ENCODE measurements around the gene CAMTA2. TPM values are rescaled to one million over a fixed set of nuclear protein-coding genes. Genes with fewer than 3 reads are reported as not detected.
"Not testable (repeated sequence)": the region's sequence is repeated elsewhere in the genome, so short reads cannot be mapped to it uniquely, and the experiment has no call there.

CAMTA2 gene
- total RNA-seq, 2 experiments from 2014 or later: 9.7 to 44.3 TPM

- POLR2A ChIA-PET: no interaction called here
- Histone ChIP-seq H3K79me2 (ENCODE audit: insufficient read depth, low read depth, low read length) (no peaks in the 10 kb centered on the region), H3K27ac (ENCODE audit: low read depth, low read length, poor library complexity, severe bottlenecking) (no peak overlapping the region), H3K4me3 (ENCODE audit: low read depth, low read length, poor library complexity, severe bottlenecking) (no peak overlapping the region), H3K4me1 (ENCODE audit: insufficient read depth, low read length, poor library complexity, severe bottlenecking) (peaks cover 38% of the 10 kb centered on the region), H3K9me2 (ENCODE audit: insufficient read depth, low read length) (no peaks in the 10 kb centered on the region), H2AFZ (ENCODE audit: low read length) (no peak overlapping the region), H4K20me1 (ENCODE audit: insufficient read depth, low read length) (no peaks in the 10 kb centered on the region), H3K36me3 (ENCODE audit: insufficient read depth, low read length) (no peaks in the 10 kb centered on the region), H3K4me2 (ENCODE audit: low read length) (no peak overlapping the region), H3K9me3 (ENCODE audit: low read length) (no peaks in the 10 kb centered on the region)
- intact Hi-C loops (cut with micrococcal nuclease; ENCODE audit: unreplicated experiment): loop anchor here (5.0 kb wide), 1 partner anchor 46 kb away; the partner anchor contains the start of gene CAMTA2
- no peak for DNase-seq (ENCODE audit: low spot score)
- BruUV-seq (replicated peaks): no TSS peak
- CTCF ChIA-PET (ENCODE audit: unreplicated experiment): no interaction called here
- TF ChIP-seq EZH2phosphoT487 (IDR thresholded peaks at IDR 0.05; ENCODE audit: borderline replicate concordance, low read depth, low read length) (no peak), CTCF (conservative IDR thresholded peaks at IDR 0.05; ENCODE audit: low read length) (no peak)
Observed at GRCh38 chr17:5032865-5033264, 45.4 kb upstream of the CAMTA2 start.

- Histone ChIP-seq H3K4me1 (ENCODE audit: insufficient read depth, low read length, poor library complexity, severe bottlenecking) (peaks cover 38% of the 10 kb centered on the region), H2AFZ (ENCODE audit: low read length) (peak overlapping the region; percentile 90; the same call in 1 of the 2 replicates), H3K79me2 (ENCODE audit: insufficient read depth, low read depth, low read length) (no peaks in the 10 kb centered on the region), H3K9me3 (ENCODE audit: low read length) (no peaks in the 10 kb centered on the region), H3K4me3 (ENCODE audit: low read depth, low read length, poor library complexity, severe bottlenecking) (peak overlapping the region; percentile 64), H3K27ac (ENCODE audit: low read depth, low read length, poor library complexity, severe bottlenecking) (peak overlapping the region; percentile 43), H3K36me3 (ENCODE audit: insufficient read depth, low read length) (no peaks in the 10 kb centered on the region), H3K4me2 (ENCODE audit: low read length) (peak overlapping the region; percentile 98), H3K9me2 (ENCODE audit: insufficient read depth, low read length) (no peaks in the 10 kb centered on the region), H4K20me1 (ENCODE audit: insufficient read depth, low read length) (no peaks in the 10 kb centered on the region)
- intact Hi-C loops (cut with micrococcal nuclease; ENCODE audit: unreplicated experiment): loop anchor here (1.0 to 5.0 kb wide), 2 partner anchors 31 to 44 kb away; partner anchors contain the start of gene CAMTA2
- BruUV-seq (replicated peaks): no TSS peak
- no peak for TF ChIP-seq EZH2phosphoT487 (IDR thresholded peaks at IDR 0.05; ENCODE audit: borderline replicate concordance, low read depth, low read length)
- peak; percentile 72 for TF ChIP-seq CTCF (conservative IDR thresholded peaks at IDR 0.05; ENCODE audit: low read length)
- DNase-seq (ENCODE audit: low spot score): peak; percentile 91
- CTCF ChIA-PET (ENCODE audit: unreplicated experiment): interaction anchor here (1.0 to 1.5 kb wide), 3 partner anchors 18 to 79 kb away, joined by 3 to 5 read pairs (median 3); no protein-coding TSS in a partner anchor
- POLR2A ChIA-PET: interaction anchor here (0.9 to 1.6 kb wide), 3 partner anchors 14 to 66 kb away, joined by 3 to 6 read pairs (median 4); no protein-coding TSS in a partner anchor
Observed at GRCh38 chr17:5031365-5032082, 44.0 kb upstream of the CAMTA2 start.

GRCh38 chr17:5030168-5030567 is 42.7 kb upstream of the CAMTA2 start:
- BruUV-seq (replicated peaks): not testable (repeated sequence)
- intact Hi-C loops (cut with micrococcal nuclease; ENCODE audit: unreplicated experiment): loop anchor here (5.0 kb wide), 1 partner anchor 43 kb away; the partner anchor contains the start of gene CAMTA2

More at GRCh38 chr17:5030168-5030567, 42.7 kb upstream of the CAMTA2 start:
- not testable (repeated sequence) for H3K4me3 ChIP-seq (ENCODE audit: low read depth, low read length, poor library complexity, severe bottlenecking); H2AFZ ChIP-seq (ENCODE audit: low read length); H3K9me3 ChIP-seq (ENCODE audit: low read length); H4K20me1 ChIP-seq (ENCODE audit: insufficient read depth, low read length); DNase-seq (ENCODE audit: low spot score); H3K27ac ChIP-seq (ENCODE audit: low read depth, low read length, poor library complexity, severe bottlenecking); H3K79me2 ChIP-seq (ENCODE audit: insufficient read depth, low read depth, low read length); H3K36me3 ChIP-seq (ENCODE audit: insufficient read depth, low read length); H3K4me2 ChIP-seq (ENCODE audit: low read length); H3K9me2 ChIP-seq (ENCODE audit: insufficient read depth, low read length)
- POLR2A ChIA-PET: interaction anchor here (0.6 to 0.8 kb wide), 4 partner anchors 31 to 1319 kb away, joined by 3 to 12 read pairs (median 4); no protein-coding TSS in a partner anchor
- H3K4me1 ChIP-seq (ENCODE audit: insufficient read depth, low read length, poor library complexity, severe bottlenecking): peaks cover 30% of the 10 kb centered on the region
- CTCF ChIA-PET (ENCODE audit: unreplicated experiment): interaction anchor here (1.2 to 1.5 kb wide), 2 partner anchors 19 to 33 kb away, joined by 3 to 5 read pairs; no protein-coding TSS in a partner anchor
